HG03469 (cell line): ENCODE results near the gene EEF1AKMT2.
"Not testable (repeated sequence)": the region's sequence is repeated elsewhere in the genome, so short reads cannot be mapped to it uniquely, and the experiment has no call there.

Experiments used
- ATAC-seq: cut with Tn5 transposase; IDR thresholded peaks from one replicate; pipeline ENCODE4 v1.9.1; 2021; ENCODE audit warnings: mild to moderate bottlenecking, moderate library complexity, moderate number of reproducible peaks; ENCODE audit not compliant: unreplicated experiment

The EEF1AKMT2 gene

GRCh38 chr10:124756156-124756903 lies 35.4 kb downstream of the EEF1AKMT2 start:
- no peak for ATAC-seq

- no peak for ATAC-seq
Observed at GRCh38 chr10:124755581-124755980, 36.1 kb downstream of the EEF1AKMT2 start.

- no peak for ATAC-seq
Observed at GRCh38 chr10:124754227-124754626, 37.5 kb downstream of the EEF1AKMT2 start.

GRCh38 chr10:124748953-124749645 lies 42.6 kb downstream of the EEF1AKMT2 start:
- no peak for ATAC-seq

- ATAC-seq = no peak
Observed at GRCh38 chr10:124748166-124748565, 43.5 kb downstream of the EEF1AKMT2 start.

- no peak for ATAC-seq
Observed at GRCh38 chr10:124747745-124748144, 43.9 kb downstream of the EEF1AKMT2 start.

- no peak for ATAC-seq
Observed at GRCh38 chr10:124746992-124747391, 44.7 kb downstream of the EEF1AKMT2 start.

GRCh38 chr10:124746447-124746846 lies 45.2 kb downstream of the EEF1AKMT2 start:
- ATAC-seq = not testable (repeated sequence)

- no peak for ATAC-seq
Observed at GRCh38 chr10:124745673-124746072, 46.0 kb downstream of the EEF1AKMT2 start.

GRCh38 chr10:124745252-124745651 lies 46.4 kb downstream of the EEF1AKMT2 start:
- ATAC-seq = no peak

GRCh38 chr10:124744102-124745050 lies 47.3 kb downstream of the EEF1AKMT2 start, which contains the start of gene FAM53B:
Gene FAM53B (minus strand): TSS chr10:124744378. CDS start chr10:124706713, 37,665 bp downstream.
- ATAC-seq = peak; percentile 61

- peak; percentile 5 for ATAC-seq
Observed at GRCh38 chr10:124743191-124744101, 48.2 kb downstream of the EEF1AKMT2 start.

GRCh38 chr10:124742413-124743190 lies 49.1 kb downstream of the EEF1AKMT2 start:
- no peak for ATAC-seq

- no peak for ATAC-seq
Observed at GRCh38 chr10:124741922-124742412, 49.7 kb downstream of the EEF1AKMT2 start.

GRCh38 chr10:124741281-124741921 lies 50.3 kb downstream of the EEF1AKMT2 start:
- peak; percentile 27 for ATAC-seq

- ATAC-seq = peak; percentile 11
Observed at GRCh38 chr10:124740369-124741280, 51.1 kb downstream of the EEF1AKMT2 start.

GRCh38 chr10:124739986-124740368 lies 51.7 kb downstream of the EEF1AKMT2 start:
- no peak for ATAC-seq
